ENCODE results near the gene TLN1. TPM values are rescaled to one million over a fixed set of nuclear protein-coding genes. Genes with fewer than 3 reads are reported as not detected.
A peak's percentile ranks its signal among the peaks of the same experiment; 100 is the strongest.

TLN1 gene
- total RNA-seq, 5 donors from 2014 or later (not counting 1 experiment from before 2014, with no cell fraction given): 229 to 366 (median 294) TPM

GRCh38 chr9:35675204-35675603 lies 56.8 kb downstream of the TLN1 start:
- POLR2A ChIA-PET: interaction anchor here (0.5 to 0.7 kb wide), 2 partner anchors 12 to 53 kb away, joined by 3 to 8 read pairs; no protein-coding TSS in a partner anchor
- Histone ChIP-seq H3K9me3 (no peaks in the 10 kb centered on the region), H3K27ac (ENCODE audit: low read length) (no peak overlapping the region), H3K27me3 (replicated peaks in 1 of 2; ENCODE audit: control insufficient read depth in 2 of 2, extremely low read depth in 1 of 2, insufficient read depth in 2 of 2, low read length in 1 of 2) (peaks cover 0 to 25% of the 10 kb centered on the region in 2 experiments), H3K4me1 (ENCODE audit: control insufficient read depth in 1 of 2, extremely low read depth in 1 of 2, insufficient read depth in 2 of 2, low read length in 2 of 2) (peaks cover 2 to 16% of the 10 kb centered on the region in 2 experiments), H3K36me3 (ENCODE audit: control insufficient read depth in 2 of 2, extremely low read depth in 1 of 2, insufficient read depth in 1 of 2, low read length in 1 of 2) (no peaks in the 10 kb centered on the region), H3K4me3 (ENCODE audit: control insufficient read depth in 1 of 2, extremely low read depth in 1 of 2, low read length in 1 of 2) (peak overlapping the region; percentile 5 to 49)
- WGBS (ENCODE audit: insufficient coverage): 69% methylated on average over 12 of the region's 13 CpGs
- Mint-ChIP-seq H3K36me3 (no peaks in the 10 kb centered on the region), H3K27me3 (peaks cover 3 to 8% of the 10 kb centered on the region in 2 donors), H3K27ac (no peak overlapping the region), H3K9me3 (no peaks in the 10 kb centered on the region), H3K4me3 (peak overlapping the region; percentile 59 to 85 (median 62)), H3K4me1 (peaks cover 13 to 17% (median 15%) of the 10 kb centered on the region in 3 donors)
- ATAC-seq (replicated peaks in 1 of 4): peak in 2 of 4 experiments; percentile 28 to 29
- no peak for DNase-seq
- CTCF ChIA-PET: interaction anchor here (0.6 to 1.3 kb wide), 5 partner anchors 17 to 47 kb away, joined by 3 to 5 read pairs (median 4); partner anchors contain the start of genes CCDC107 (in 1 of the 2) and RMRP (in 1 of the 2)

DNA sequence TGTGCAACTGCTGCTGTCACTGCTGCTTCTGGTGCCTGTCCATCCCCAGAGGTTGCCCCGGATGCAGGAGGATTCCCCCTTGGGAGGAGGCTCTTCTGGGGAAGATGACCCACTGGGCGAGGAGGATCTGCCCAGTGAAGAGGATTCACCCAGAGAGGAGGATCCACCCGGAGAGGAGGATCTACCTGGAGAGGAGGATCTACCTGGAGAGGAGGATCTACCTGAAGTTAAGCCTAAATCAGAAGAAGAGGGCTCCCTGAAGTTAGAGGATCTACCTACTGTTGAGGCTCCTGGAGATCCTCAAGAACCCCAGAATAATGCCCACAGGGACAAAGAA lies 58.0 kb downstream of the TLN1 start:
- H3K9me3 Mint-ChIP-seq: no peaks in the 10 kb centered on the region
- Histone ChIP-seq H3K27me3 (replicated peaks in 1 of 2; ENCODE audit: control insufficient read depth in 2 of 2, extremely low read depth in 1 of 2, insufficient read depth in 2 of 2, low read length in 1 of 2) (peaks cover 0 to 25% of the 10 kb centered on the region in 2 experiments), H3K4me1 (ENCODE audit: control insufficient read depth in 1 of 2, extremely low read depth in 1 of 2, insufficient read depth in 2 of 2, low read length in 2 of 2) (peaks cover 2 to 16% of the 10 kb centered on the region in 2 experiments), H3K4me3 (ENCODE audit: control insufficient read depth in 1 of 2, extremely low read depth in 1 of 2, low read length in 1 of 2) (no peak overlapping the region), H3K9me3 (no peaks in the 10 kb centered on the region), H3K36me3 (ENCODE audit: control insufficient read depth in 2 of 2, extremely low read depth in 1 of 2, insufficient read depth in 1 of 2, low read length in 1 of 2) (no peaks in the 10 kb centered on the region), H3K27ac (ENCODE audit: low read length) (no peak overlapping the region)
- H3K4me3 Mint-ChIP-seq: peak overlapping the region in 1 of 3 donors; percentile 85
- H3K27ac Mint-ChIP-seq: no peak overlapping the region
- WGBS (ENCODE audit: insufficient coverage): 80% methylated on average over 2 of the region's 3 CpGs
- no peaks in the 10 kb centered on the region for H3K36me3 Mint-ChIP-seq
- POLR2A ChIA-PET: no interaction called here
- H3K4me1 Mint-ChIP-seq: peaks cover 13 to 17% (median 15%) of the 10 kb centered on the region in 3 donors
- peaks cover 3 to 8% of the 10 kb centered on the region in 2 donors for H3K27me3 Mint-ChIP-seq
- CTCF ChIA-PET: interaction anchor here (0.9 to 1.3 kb wide), 2 partner anchors 22 to 23 kb away, joined by 3 to 5 read pairs; no protein-coding TSS in a partner anchor
- DNase-seq: no peak
- ATAC-seq (replicated peaks in 1 of 4): no peak

DNA sequence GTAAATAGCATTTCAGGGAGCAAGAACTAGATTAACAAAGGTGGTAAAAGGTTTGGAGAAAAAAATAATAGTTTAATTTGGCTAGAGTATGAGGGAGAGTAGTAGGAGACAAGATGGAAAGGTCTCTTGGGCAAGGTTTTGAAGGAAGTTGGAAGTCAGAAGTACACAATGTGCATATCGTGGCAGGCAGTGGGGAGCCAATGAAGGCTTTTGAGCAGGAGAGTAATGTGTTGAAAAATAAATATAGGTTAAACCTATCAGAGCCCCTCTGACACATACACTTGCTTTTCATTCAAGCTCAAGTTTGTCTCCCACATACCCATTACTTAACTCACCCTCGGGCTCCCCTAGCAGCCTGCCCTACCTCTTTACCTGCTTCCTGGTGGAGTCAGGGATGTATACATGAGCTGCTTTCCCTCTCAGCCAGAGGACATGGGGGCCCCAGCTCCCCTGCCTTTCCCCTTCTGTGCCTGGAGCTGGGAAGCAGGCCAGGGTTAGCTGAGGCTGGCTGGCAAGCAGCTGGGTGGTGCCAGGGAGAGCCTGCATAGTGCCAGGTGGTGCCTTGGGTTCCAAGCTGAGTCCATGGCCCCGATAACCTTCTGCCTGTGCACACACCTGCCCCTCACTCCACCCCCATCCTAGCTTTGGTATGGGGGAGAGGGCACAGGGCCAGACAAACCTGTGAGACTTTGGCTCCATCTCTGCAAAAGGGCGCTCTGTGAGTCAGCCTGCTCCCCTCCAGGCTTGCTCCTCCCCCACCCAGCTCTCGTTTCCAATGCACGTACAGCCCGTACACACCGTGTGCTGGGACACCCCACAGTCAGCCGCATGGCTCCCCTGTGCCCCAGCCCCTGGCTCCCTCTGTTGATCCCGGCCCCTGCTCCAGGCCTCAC lies 58.6 kb downstream of the TLN1 start, which contains the start of gene CA9:
Gene CA9 (plus strand): TSS at position 797 of the 893 bp plus-strand sequence. CDS start 32 bp downstream, at position 829.
- Histone ChIP-seq H3K27me3 (replicated peaks in 1 of 2; ENCODE audit: control insufficient read depth in 2 of 2, extremely low read depth in 1 of 2, insufficient read depth in 2 of 2, low read length in 1 of 2) (peaks cover 0 to 25% of the 10 kb centered on the region in 2 experiments), H3K4me3 (ENCODE audit: control insufficient read depth in 1 of 2, extremely low read depth in 1 of 2, low read length in 1 of 2) (no peak within 1 kb of the TSS), H3K4me1 (ENCODE audit: control insufficient read depth in 1 of 2, extremely low read depth in 1 of 2, insufficient read depth in 2 of 2, low read length in 2 of 2) (peaks cover 2 to 16% of the 10 kb centered on the region in 2 experiments), H3K27ac (ENCODE audit: low read length) (no peak within 1 kb of the TSS), H3K9me3 (no peaks in the 10 kb centered on the region), H3K36me3 (ENCODE audit: control insufficient read depth in 2 of 2, extremely low read depth in 1 of 2, insufficient read depth in 1 of 2, low read length in 1 of 2) (no peaks in the 10 kb centered on the region)
- H3K27me3 Mint-ChIP-seq: peaks cover 3 to 8% of the 10 kb centered on the region in 2 donors
- 78% methylated on average over 6 of the region's 10 CpGs for WGBS (ENCODE audit: insufficient coverage)
- peak within 1 kb of the TSS in 1 of 2 donors; percentile 24 for H3K27ac Mint-ChIP-seq
- no peak for ATAC-seq (replicated peaks in 1 of 4)
- no peak for DNase-seq
- H3K4me1 Mint-ChIP-seq: peaks cover 13 to 17% (median 15%) of the 10 kb centered on the region in 3 donors
- no peaks in the 10 kb centered on the region for H3K36me3 Mint-ChIP-seq
- ChIA-PET CTCF (interaction anchor here in 1 of 2 donors (0.5 to 0.8 kb wide), 2 partner anchors 26 to 100 kb away, joined by 3 read pairs; no protein-coding TSS in a partner anchor), POLR2A (no interaction called here)
- no peaks in the 10 kb centered on the region for H3K9me3 Mint-ChIP-seq
- H3K4me3 Mint-ChIP-seq: peak within 1 kb of the TSS; percentile 15 to 85 (median 62)

GRCh38 chr9:35669331-35670145 lies 62.5 kb downstream of the TLN1 start:
- no peaks in the 10 kb centered on the region for H3K36me3 ChIP-seq (ENCODE audit: control insufficient read depth in 2 of 2, extremely low read depth in 1 of 2, insufficient read depth in 1 of 2, low read length in 1 of 2)
- H3K4me1 ChIP-seq (ENCODE audit: control insufficient read depth in 1 of 2, extremely low read depth in 1 of 2, insufficient read depth in 2 of 2, low read length in 2 of 2): peaks cover 7 to 15% of the 10 kb centered on the region in 2 experiments
- H3K27me3 ChIP-seq (replicated peaks in 1 of 2; ENCODE audit: control insufficient read depth in 2 of 2, extremely low read depth in 1 of 2, insufficient read depth in 2 of 2, low read length in 1 of 2): peaks cover 0 to 9% of the 10 kb centered on the region in 2 experiments
- Mint-ChIP-seq H3K36me3 (no peaks in the 10 kb centered on the region), H3K27me3 (peaks cover 0 to 3% of the 10 kb centered on the region in 2 donors), H3K9me3 (no peaks in the 10 kb centered on the region), H3K27ac (no peak overlapping the region), H3K4me1 (peaks cover 16 to 22% (median 20%) of the 10 kb centered on the region in 3 donors), H3K4me3 (no peak overlapping the region)
- CTCF ChIA-PET: interaction anchor here (0.6 to 1.6 kb wide), 4 partner anchors 8 to 27 kb away, joined by 3 to 6 read pairs (median 4); no protein-coding TSS in a partner anchor
- no peaks in the 10 kb centered on the region for H3K9me3 ChIP-seq
- H3K4me3 ChIP-seq (ENCODE audit: control insufficient read depth in 1 of 2, extremely low read depth in 1 of 2, low read length in 1 of 2): no peak overlapping the region
- DNase-seq (no peak), ATAC-seq (replicated peaks in 1 of 4) (no peak)
- H3K27ac ChIP-seq (ENCODE audit: low read length): no peak overlapping the region
- 81% methylated on average over 3 of the region's 6 CpGs for WGBS (ENCODE audit: insufficient coverage)
- POLR2A ChIA-PET: interaction anchor here in 1 of 2 donors (0.6 kb wide), 1 partner anchor 40 kb away, joined by 4 read pairs; no protein-coding TSS in a partner anchor

GRCh38 chr9:35667939-35668338 lies 64.1 kb downstream of the TLN1 start:
- H3K27ac Mint-ChIP-seq: no peak overlapping the region

More at GRCh38 chr9:35667939-35668338, 64.1 kb downstream of the TLN1 start:
- H3K27ac ChIP-seq (ENCODE audit: low read length): no peak overlapping the region
- H3K4me1 Mint-ChIP-seq: peaks cover 29 to 35% (median 32%) of the 10 kb centered on the region in 3 donors
- no peak overlapping the region for H3K4me3 ChIP-seq (ENCODE audit: control insufficient read depth in 1 of 2, extremely low read depth in 1 of 2, low read length in 1 of 2)
- DNase-seq: no peak
- H3K36me3 Mint-ChIP-seq: no peaks in the 10 kb centered on the region
- POLR2A ChIA-PET: interaction anchor here in 1 of 2 donors (0.6 kb wide), 1 partner anchor 9 kb away, joined by 4 read pairs; no protein-coding TSS in a partner anchor
- H3K27me3 Mint-ChIP-seq: no peaks in the 10 kb centered on the region
- CTCF ChIA-PET: no interaction called here
- WGBS (ENCODE audit: insufficient coverage): 95% methylated on average over 3 of the region's 3 CpGs
- no peaks in the 10 kb centered on the region for H3K9me3 Mint-ChIP-seq
- H3K27me3 ChIP-seq (replicated peaks in 1 of 2; ENCODE audit: control insufficient read depth in 2 of 2, extremely low read depth in 1 of 2, insufficient read depth in 2 of 2, low read length in 1 of 2): no peaks in the 10 kb centered on the region
- H3K9me3 ChIP-seq: no peaks in the 10 kb centered on the region
- H3K36me3 ChIP-seq (ENCODE audit: control insufficient read depth in 2 of 2, extremely low read depth in 1 of 2, insufficient read depth in 1 of 2, low read length in 1 of 2): no peaks in the 10 kb centered on the region
- no peak for ATAC-seq (replicated peaks in 1 of 4)
- no peak overlapping the region for H3K4me3 Mint-ChIP-seq
- H3K4me1 ChIP-seq (ENCODE audit: control insufficient read depth in 1 of 2, extremely low read depth in 1 of 2, insufficient read depth in 2 of 2, low read length in 2 of 2): peaks cover 7 to 25% of the 10 kb centered on the region in 2 experiments
